Upper lobe of left lung (tissue), 6 donors: Measurements from ENCODE around the gene ARID1B. TPM values are rescaled to one million over a fixed set of nuclear protein-coding genes. Genes with fewer than 3 reads are reported as not detected.
A peak's percentile ranks its signal among the peaks of the same experiment; 100 is the strongest.

Source experiments
- ATAC-seq, 2 donors: fragments of 200-7000 bp; cut with Tn5 transposase; one replicate each; pipeline ENCODE4 v1.9.1; 2022; ENCODE audit warnings: mild to moderate bottlenecking in 2 of 2, moderate library complexity in 2 of 2; ENCODE audit not compliant: low FRiP score in 2 of 2
- DNase-seq, 2 donors: peaks; one replicate each; pipeline ENCODE4 v3.0.0-alpha.2; 2019 to 2020
- H3K27ac ChIP-seq, 4 donors: fragments of 200-600 bp; sonication (generic); one replicate each; pipeline ENCODE4 v1.5.1; 2016 to 2019
- H3K27me3 ChIP-seq, 4 donors: fragments of 200-600 bp; sonication (generic); one replicate each; pipeline ENCODE4 v1.5.1; 2017 to 2019
- H3K36me3 ChIP-seq, 4 donors: fragments of 200-600 bp; sonication (generic); one replicate each; pipeline ENCODE4 v1.5.1; 2016 to 2019
- H3K4me1 ChIP-seq, 4 donors: fragments of 200-600 bp; sonication (generic); one replicate each; pipeline ENCODE4 v1.5.1; 2018 to 2019
- H3K4me3 ChIP-seq, 4 donors: fragments of 200-600 bp; sonication (generic); one replicate each; pipeline ENCODE4 v1.5.1; 2017 to 2019; ENCODE audit warnings: mild to moderate bottlenecking in 2 of 4, moderate library complexity in 1 of 4
- H3K9me3 ChIP-seq, 4 donors: fragments of 200-600 bp; sonication (generic); one replicate each; pipeline ENCODE4 v1.5.1; 2018 to 2019
- CTCF ChIP-seq, 6 experiments: fragments of 450-650 bp in 4 of 6; fragments of 200-600 bp in 2 of 6; sonication (generic) in 2 of 6; IDR thresholded peaks; one replicate each; pipeline ENCODE4 v1.5.1; 2016 to 2019; ENCODE audit warnings: antibody characterized with exemption in 6 of 6
- EP300 ChIP-seq, 4 donors: sonication (generic); formaldehyde crosslinking; IDR thresholded peaks; one replicate each; pipeline ENCODE4 v1.5.1; 2017; ENCODE audit warnings: antibody characterized with exemption in 4 of 4, control low read depth in 2 of 4
- POLR2A ChIP-seq, 4 donors: fragments of 450-650 bp; IDR thresholded peaks; one replicate each; pipeline ENCODE4 v1.5.1; 2016 to 2017; ENCODE audit warnings: antibody characterized with exemption in 4 of 4, mild to moderate bottlenecking in 2 of 4
- POLR2AphosphoS5 ChIP-seq, 2 donors: sonication (generic); formaldehyde crosslinking; IDR thresholded peaks; one replicate each; pipeline ENCODE4 v1.5.1; 2017; ENCODE audit warnings: antibody characterized with exemption in 2 of 2
- WGBS, 2 donors: methylation state at CpG; one replicate each; pipeline ENCODE4 v1.1.5; 2017 to 2018; 5-methylcytosine and 5-hydroxymethylcytosine counted together
- total RNA-seq, 6 donors: library from RNA; depleted of rRNA in 4 of 6; stranded (reverse); fragments of >200 nt in 4 of 6; gene quantifications; one replicate each; pipeline versions ENCODE4 v1.1.0 to v1.2.1, GENCODE V29; 2016 to 2021
- donor health status: DM: no; HTN: no; CAD: no; lungs with moderate emphysema.
- donor health status: DM: no; HTN: yes; CAD: no; lungs with severe emphysema.

ARID1B gene
- total RNA-seq, 6 donors from 2014 or later = 66.4 to 168 (median 109) TPM

GRCh38 chr6:157253699-157254098 lies 476.5 kb downstream of the ARID1B start:
- Histone ChIP-seq H3K9me3 (no peaks in the 10 kb centered on the region), H3K27ac (no peak overlapping the region), H3K4me3 (no peak overlapping the region), H3K36me3 (no peaks in the 10 kb centered on the region), H3K4me1 (no peaks in the 10 kb centered on the region), H3K27me3 (no peaks in the 10 kb centered on the region)
- ATAC-seq (no peak), DNase-seq (no peak)
- 74 to 75% methylated on average over 7 of the region's 7 CpGs for WGBS, 2 donors
- TF ChIP-seq EP300 (IDR thresholded peaks at IDR 0.05) (no peak), POLR2AphosphoS5 (IDR thresholded peaks at IDR 0.05) (no peak), POLR2A (IDR thresholded peaks at IDR 0.05) (no peak), CTCF (IDR thresholded peaks at IDR 0.05) (no peak)

GRCh38 chr6:157254538-157254937 lies 477.4 kb downstream of the ARID1B start:
- WGBS, 2 donors = 81 to 85% methylated on average over 3 of the region's 3 CpGs
- no peaks in the 10 kb centered on the region for H3K36me3 ChIP-seq

GRCh38 chr6:157255079-157255478 lies 477.9 kb downstream of the ARID1B start:
- H3K9me3 ChIP-seq = no peaks in the 10 kb centered on the region
- peak in 1 of 2 donors; percentile 40 for DNase-seq
- WGBS, 2 donors = 69% methylated on average over 2 to 3 of the region's 3 CpGs

More at GRCh38 chr6:157254538-157254937, 477.4 kb downstream of the ARID1B start:
- ATAC-seq (no peak), DNase-seq (no peak)
- no peak overlapping the region for H3K27ac ChIP-seq
- H3K4me1 ChIP-seq = no peaks in the 10 kb centered on the region
- H3K27me3 ChIP-seq = no peaks in the 10 kb centered on the region
- no peaks in the 10 kb centered on the region for H3K9me3 ChIP-seq
- no peak for TF ChIP-seq POLR2A (IDR thresholded peaks at IDR 0.05)
- no peak for TF ChIP-seq POLR2AphosphoS5 (IDR thresholded peaks at IDR 0.05)
- no peak for TF ChIP-seq CTCF (IDR thresholded peaks at IDR 0.05)
- TF ChIP-seq EP300 (IDR thresholded peaks at IDR 0.05) = no peak
- no peak overlapping the region for H3K4me3 ChIP-seq

GRCh38 chr6:157258878-157259277 lies 481.7 kb downstream of the ARID1B start:
- Histone ChIP-seq H3K27me3 (no peaks in the 10 kb centered on the region), H3K4me1 (peaks cover 0 to 3% (median 0%) of the 10 kb centered on the region in 4 donors), H3K4me3 (no peak overlapping the region), H3K27ac (no peak overlapping the region), H3K9me3 (no peaks in the 10 kb centered on the region), H3K36me3 (no peaks in the 10 kb centered on the region)
- ATAC-seq (peak in 1 of 2 donors; percentile 12), DNase-seq (no peak)
- WGBS, 2 donors = 84 to 85% methylated on average over 7 to 11 of the region's 11 CpGs
- TF ChIP-seq CTCF (IDR thresholded peaks at IDR 0.05) (no peak), POLR2A (IDR thresholded peaks at IDR 0.05) (no peak), POLR2AphosphoS5 (IDR thresholded peaks at IDR 0.05) (no peak), EP300 (IDR thresholded peaks at IDR 0.05) (no peak)

More at GRCh38 chr6:157255079-157255478, 477.9 kb downstream of the ARID1B start:
- TF ChIP-seq POLR2AphosphoS5 (IDR thresholded peaks at IDR 0.05) (no peak), POLR2A (IDR thresholded peaks at IDR 0.05) (no peak), EP300 (IDR thresholded peaks at IDR 0.05) (no peak), CTCF (IDR thresholded peaks at IDR 0.05) (no peak)
- H3K4me1 ChIP-seq = no peaks in the 10 kb centered on the region
- no peaks in the 10 kb centered on the region for H3K36me3 ChIP-seq
- no peak overlapping the region for H3K4me3 ChIP-seq
- ATAC-seq = no peak
- H3K27ac ChIP-seq = no peak overlapping the region
- no peaks in the 10 kb centered on the region for H3K27me3 ChIP-seq

- H3K27ac ChIP-seq = no peak overlapping the region
- no peaks in the 10 kb centered on the region for H3K36me3 ChIP-seq
- no peaks in the 10 kb centered on the region for H3K27me3 ChIP-seq
- 91 to 92% methylated on average over 9 of the region's 9 CpGs for WGBS, 2 donors
- no peak overlapping the region for H3K4me3 ChIP-seq
- no peaks in the 10 kb centered on the region for H3K9me3 ChIP-seq
- TF ChIP-seq CTCF (IDR thresholded peaks at IDR 0.05) (no peak), EP300 (IDR thresholded peaks at IDR 0.05) (no peak), POLR2AphosphoS5 (IDR thresholded peaks at IDR 0.05) (no peak), POLR2A (IDR thresholded peaks at IDR 0.05) (no peak)
- ATAC-seq = no peak
- H3K4me1 ChIP-seq = peaks cover 0 to 3% (median 0%) of the 10 kb centered on the region in 4 donors
- DNase-seq = no peak
Observed at GRCh38 chr6:157259443-157259842, 482.3 kb downstream of the ARID1B start.
